SIG-M5 (cell line): ENCODE results near the gene FBXO24.
"Not testable (repeated sequence)": the region's sequence is repeated elsewhere in the genome, so short reads cannot be mapped to it uniquely, and the experiment has no call there.

ENCODE experiments used
- DNase-seq: peaks from one replicate; lab custom pipeline; 2025; lab: John Stamatoyannopoulos, UW

FBXO24 gene

DNA sequence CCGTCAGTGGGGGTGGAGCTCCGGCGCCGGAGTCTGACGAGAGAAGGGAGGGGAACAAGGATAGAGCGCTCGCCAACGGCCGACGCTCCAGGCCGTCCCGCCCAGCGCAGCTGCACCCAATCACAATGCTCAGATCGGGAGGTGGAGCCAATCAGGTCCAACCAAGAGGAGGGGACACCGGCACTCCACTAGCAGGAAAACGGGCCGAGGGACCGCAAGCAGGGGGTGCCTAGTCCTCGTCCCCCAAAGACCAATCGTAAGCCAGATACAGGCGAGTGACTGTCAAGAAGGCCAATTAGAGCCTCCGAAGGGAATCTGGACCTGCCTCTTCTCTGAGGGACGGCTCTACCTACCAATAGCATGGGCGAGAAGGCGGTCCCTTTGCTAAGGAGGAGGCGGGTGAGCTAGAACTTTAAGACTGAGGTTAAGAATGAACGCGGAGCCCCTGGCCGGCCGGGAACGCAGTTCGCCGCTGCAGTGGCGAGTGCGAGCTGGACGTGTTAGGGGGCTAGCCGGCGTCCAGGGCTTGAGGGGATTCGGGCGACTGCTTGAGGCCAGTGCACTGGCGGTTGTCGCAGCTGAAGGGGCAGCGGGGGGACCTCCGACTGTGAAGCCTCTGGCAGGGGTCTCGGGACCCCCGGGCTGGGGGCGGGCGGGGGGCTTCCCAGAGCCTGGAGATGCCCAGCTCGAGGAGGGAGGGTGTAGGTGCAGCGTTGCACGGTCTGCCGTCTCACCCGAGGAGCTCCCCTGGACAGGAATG lies at the start of gene FBXO24:
Gene FBXO24, plus strand, starts transcription at position 63 of the 760 bp plus-strand sequence. Its CDS starts 298 bp downstream, at position 361.
- DNase-seq, result peak; percentile 98

GRCh38 chr7:100536695-100537094 lies 49.4 kb upstream of the FBXO24 start:
- DNase-seq, result not testable (repeated sequence)

DNA sequence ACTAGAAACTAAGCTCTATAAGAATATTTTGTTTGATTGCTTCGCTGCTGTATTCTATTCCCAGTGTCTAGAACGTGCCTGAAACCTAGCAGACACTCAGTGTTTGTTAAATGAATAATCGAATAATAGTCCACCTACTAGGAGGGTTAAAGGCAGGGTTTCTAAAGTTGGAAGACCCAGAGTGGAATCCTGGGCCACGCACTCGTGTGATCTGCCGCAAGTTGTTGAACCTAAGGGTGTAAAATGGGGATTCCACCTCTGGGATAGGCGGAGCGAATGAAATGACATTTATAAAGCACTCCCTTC lies 47.8 kb upstream of the FBXO24 start:
- DNase-seq, result no peak

DNA sequence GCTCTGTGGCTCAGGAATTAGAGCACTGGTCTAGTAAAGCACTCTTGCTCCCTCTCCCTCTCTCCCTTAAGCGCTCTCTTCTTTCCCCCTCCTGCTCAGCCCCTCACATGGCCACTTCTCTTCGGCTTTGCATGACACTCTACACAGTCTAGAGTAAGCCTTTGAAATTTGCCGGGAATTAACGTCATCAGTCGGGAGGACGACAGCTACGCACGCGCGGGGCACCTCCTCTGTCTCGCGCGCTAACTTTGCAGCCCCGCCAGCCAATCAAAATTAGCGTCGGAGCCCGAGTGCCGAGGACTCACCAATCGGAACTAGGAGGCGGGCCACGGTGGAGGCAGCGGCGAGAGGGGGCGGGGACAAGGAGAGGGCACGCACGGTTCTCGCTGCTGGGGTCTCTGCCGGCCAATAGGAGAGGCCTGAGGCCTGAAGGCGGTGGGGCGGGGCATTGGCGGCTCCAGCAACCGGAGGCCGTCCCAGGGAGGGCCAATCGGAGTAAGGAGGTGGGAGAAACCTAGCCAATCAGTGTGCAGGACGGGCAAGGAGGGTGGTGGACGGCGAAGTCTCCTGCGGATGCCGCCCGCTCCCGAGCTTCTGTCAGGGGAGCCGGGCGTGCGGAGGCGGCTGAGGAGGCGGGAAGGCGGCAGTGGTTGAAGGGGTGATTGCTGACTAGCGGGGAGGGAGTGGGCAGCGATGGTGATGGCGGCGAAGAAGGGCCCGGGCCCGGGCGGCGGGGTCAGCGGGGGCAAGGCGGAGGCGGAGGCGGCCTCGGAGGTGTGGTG lies 47.3 kb upstream of the FBXO24 start, which contains the start of gene AGFG2:
Gene AGFG2, plus strand, starts transcription at position 550 of the 782 bp plus-strand sequence. Its CDS starts 144 bp downstream, at position 694.
- DNase-seq, result peak; percentile 97

GRCh38 chr7:100539436-100540006 lies 46.6 kb upstream of the FBXO24 start:
- no peak for DNase-seq

DNA sequence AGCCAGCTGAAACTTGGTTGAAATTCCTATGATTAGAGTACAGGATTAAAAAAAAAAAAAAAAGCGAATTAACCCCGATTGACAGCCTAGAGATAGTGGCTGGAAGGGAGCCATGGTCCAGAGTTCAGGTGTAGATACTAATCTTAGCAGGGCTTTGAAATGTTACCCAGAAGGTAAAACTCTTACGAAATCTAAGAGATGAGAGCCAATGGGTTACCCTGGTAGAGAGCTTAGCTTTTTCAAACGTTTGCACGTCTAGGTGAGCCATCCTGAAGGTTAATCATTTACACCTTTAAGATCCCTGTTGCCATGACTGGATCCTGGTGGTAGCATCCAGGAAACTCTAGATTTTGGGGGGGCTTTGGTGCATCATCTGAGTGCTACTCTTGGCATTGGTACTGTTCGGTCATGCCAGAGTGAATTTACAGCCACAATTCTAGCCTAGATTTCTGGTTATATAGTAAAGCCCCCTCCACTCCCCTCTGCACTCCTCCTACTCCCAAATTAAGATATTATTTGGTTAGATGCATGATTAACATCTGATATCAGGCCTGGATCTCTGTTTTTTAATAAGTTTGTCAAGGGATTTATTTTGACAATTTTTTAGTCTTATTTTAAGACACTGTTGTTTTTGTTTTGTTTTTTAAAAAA lies 45.9 kb upstream of the FBXO24 start:
- no peak for DNase-seq

DNA sequence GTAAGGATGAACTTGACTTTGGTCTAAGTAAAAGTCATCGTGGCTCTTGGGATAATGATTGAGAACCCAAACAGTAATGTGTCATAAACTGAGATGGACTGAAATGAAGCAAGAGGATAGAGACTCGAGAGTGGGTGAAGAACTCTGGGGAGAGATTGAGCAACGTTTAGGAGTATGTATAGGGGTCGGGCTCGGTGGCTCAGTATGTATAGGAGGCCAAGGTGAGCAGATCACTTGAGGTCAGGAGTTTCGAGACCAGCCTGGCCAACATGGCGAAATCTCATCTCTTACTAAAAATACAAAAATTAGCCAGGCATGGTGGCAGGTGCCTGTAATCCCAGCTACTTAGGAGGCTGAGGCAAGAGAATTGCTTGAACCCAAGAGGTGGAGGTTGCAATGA lies 44.8 kb upstream of the FBXO24 start:
- not testable (repeated sequence) for DNase-seq

- no peak for DNase-seq
These were observed 42.5 kb upstream of the FBXO24 start for GRCh38 chr7:100543586-100543985.

- DNase-seq, result no peak
These were observed 41.7 kb upstream of the FBXO24 start for GRCh38 chr7:100544386-100544785.

DNA sequence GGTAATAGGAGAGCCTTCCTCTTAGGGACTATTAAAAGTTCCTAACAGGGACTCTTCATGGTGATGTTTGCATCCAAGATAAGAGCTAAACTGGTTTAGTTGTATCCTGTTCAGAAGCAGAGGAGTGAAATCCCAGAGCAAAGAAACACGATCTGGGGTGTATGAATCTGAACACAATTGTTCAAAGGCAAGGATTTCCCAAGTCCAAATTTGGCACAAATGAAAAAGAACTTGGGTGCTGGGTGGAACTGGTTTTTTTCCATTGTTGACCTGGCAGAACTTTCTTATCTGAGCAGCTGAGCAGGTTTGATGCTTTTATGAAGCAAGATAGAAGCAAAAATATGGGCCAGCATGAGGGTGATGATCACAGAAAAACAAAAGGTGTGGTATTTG lies 41.2 kb upstream of the FBXO24 start:
- DNase-seq, result no peak

GRCh38 chr7:100545360-100546128 lies 40.6 kb upstream of the FBXO24 start:
- no peak for DNase-seq

DNA sequence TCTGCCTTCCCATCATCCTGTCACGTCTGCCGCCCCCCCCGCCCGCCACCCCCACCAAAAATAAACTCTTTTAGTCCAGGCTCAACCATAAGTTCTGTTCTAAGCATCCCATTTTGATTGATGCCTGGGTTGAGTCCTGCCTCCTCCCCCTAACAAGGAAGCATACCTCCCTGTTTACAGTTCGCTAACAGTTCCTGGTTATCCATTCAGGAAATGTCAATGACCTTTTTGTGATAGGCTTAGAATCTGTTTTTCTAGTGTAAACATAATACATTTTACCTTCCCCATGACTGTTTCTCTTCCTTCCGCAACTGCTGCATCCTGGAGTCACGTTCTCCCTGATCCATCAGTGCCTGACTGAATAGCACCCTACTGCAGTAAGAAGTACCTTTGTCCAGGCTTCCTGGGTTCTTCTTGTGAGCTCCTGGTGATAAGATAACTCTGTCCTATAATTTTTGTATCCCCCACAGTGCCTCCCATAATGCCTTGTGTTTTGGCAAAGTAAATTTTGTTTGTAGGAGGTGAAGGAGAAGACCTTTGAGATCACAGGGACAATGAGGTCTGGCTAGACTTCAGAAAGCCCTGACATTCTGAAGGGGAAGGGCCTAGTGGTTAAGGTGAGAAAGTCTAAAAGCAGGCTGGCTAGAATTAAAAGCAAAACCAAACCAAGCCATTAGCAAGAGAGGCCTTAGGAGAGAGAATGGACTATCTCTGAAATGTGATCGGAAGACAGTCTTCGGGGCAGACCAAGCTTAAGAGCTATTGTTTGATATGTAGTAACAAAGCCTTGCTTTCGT lies 39.8 kb upstream of the FBXO24 start:
- DNase-seq, result no peak

- DNase-seq, result no peak
These were observed 39.0 kb upstream of the FBXO24 start for GRCh38 chr7:100546926-100547800.

DNA sequence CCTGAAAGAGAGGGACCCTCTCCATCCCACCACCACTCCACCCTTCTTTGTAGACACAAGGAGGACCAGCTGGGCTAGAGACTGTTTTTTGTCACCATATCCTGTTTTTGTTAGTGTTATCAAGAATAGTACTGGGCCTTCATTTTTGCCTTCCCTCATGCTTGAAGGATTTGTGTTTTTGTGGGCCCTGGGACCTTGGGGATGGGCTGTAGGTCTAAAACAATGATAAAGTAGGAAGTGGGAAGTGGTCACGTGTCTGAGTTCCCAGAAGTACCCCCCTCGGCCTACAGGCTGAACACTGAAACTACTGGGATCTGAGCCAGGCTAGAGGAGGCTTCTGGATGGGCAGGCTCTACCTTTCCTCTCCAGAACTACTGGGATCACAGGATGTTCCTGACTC lies 38.3 kb upstream of the FBXO24 start:
- DNase-seq, result no peak

- not testable (repeated sequence) for DNase-seq
These were observed 37.7 kb upstream of the FBXO24 start for GRCh38 chr7:100548446-100548845.

- DNase-seq, result no peak
These were observed 33.6 kb upstream of the FBXO24 start for GRCh38 chr7:100552532-100552931.

- DNase-seq, result no peak
These were observed 33.1 kb upstream of the FBXO24 start for GRCh38 chr7:100553032-100553431.

GRCh38 chr7:100555701-100556100 lies 30.4 kb upstream of the FBXO24 start:
- DNase-seq, result no peak

GRCh38 chr7:100556541-100556940 lies 29.6 kb upstream of the FBXO24 start:
- DNase-seq, result no peak

DNA sequence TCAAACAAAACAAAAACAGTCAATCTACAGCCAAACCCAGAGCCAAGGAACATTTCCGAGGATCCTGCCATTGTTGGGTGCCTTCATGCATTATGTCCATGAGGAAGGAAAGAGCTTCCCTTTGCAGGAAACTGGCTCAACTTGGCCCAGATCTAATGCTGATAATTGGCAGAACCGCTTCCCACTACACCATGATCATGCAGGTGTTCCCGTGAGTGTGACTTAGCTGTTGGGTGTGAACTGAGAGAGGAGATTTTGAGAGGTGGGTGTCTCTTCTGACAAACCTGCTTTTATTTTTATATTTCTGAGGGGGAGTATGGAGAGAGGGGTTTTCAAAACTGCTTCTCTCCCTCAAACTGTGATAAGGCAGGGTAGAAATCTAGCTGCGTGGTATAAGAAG lies 27.0 kb upstream of the FBXO24 start:
- no peak for DNase-seq
